Hepatocyte (in vitro differentiated cells): ENCODE results near the gene NEURL4. TPM values are rescaled to one million over a fixed set of nuclear protein-coding genes. Genes with fewer than 3 reads are reported as not detected.
"Not testable (repeated sequence)": the region's sequence is repeated elsewhere in the genome, so short reads cannot be mapped to it uniquely, and the experiment has no call there.

Experiments used
- DNase-seq: peaks from one replicate; pipeline ENCODE4 v3.0.0-alpha.2; 2016; ENCODE audit warnings: low spot score
- H2AFZ ChIP-seq: fragments of 200-600 bp; sonication (generic); 2 replicates; pipeline ENCODE4 v1.6.0; 2016; ENCODE audit warnings: antibody characterized with exemption, mild to moderate bottlenecking
- H3K27ac ChIP-seq: fragments of 200-600 bp; sonication (generic); 2 replicates; pipeline ENCODE4 v1.5.1; 2016; ENCODE audit warnings: mild to moderate bottlenecking
- H3K27me3 ChIP-seq: fragments of 200-600 bp; sonication (generic); 2 replicates; pipeline ENCODE4 v1.6.1; 2016
- H3K36me3 ChIP-seq: fragments of 200-600 bp; sonication (generic); replicated peaks from 2 replicates; pipeline ENCODE4 v1.5.1; 2016; ENCODE audit warnings: low read depth; ENCODE audit not compliant: insufficient read depth
- H3K4me1 ChIP-seq: fragments of 200-600 bp; sonication (generic); 2 replicates; pipeline ENCODE4 v1.5.1; 2016; ENCODE audit warnings: mild to moderate bottlenecking, moderate library complexity; ENCODE audit not compliant: insufficient read depth
- H3K4me2 ChIP-seq: fragments of 200-600 bp; sonication (generic); 2 replicates; pipeline ENCODE4 v1.6.0; 2016
- H3K4me3 ChIP-seq: fragments of 200-600 bp; sonication (generic); 2 replicates; pipeline ENCODE4 v1.5.1; 2016; ENCODE audit warnings: mild to moderate bottlenecking
- H3K79me2 ChIP-seq: fragments of 200-600 bp; sonication (generic); 2 replicates; pipeline ENCODE4 v1.6.0; 2017; ENCODE audit warnings: mild to moderate bottlenecking
- H3K9me2 ChIP-seq: fragments of 200-600 bp; sonication (generic); replicated peaks from 2 replicates; pipeline ENCODE4 v1.6.0; 2017; ENCODE audit warnings: mild to moderate bottlenecking; ENCODE audit not compliant: insufficient read depth
- H3K9me3 ChIP-seq: fragments of 200-600 bp; sonication (generic); 2 replicates; pipeline ENCODE4 v1.5.1; 2016; ENCODE audit warnings: low read depth, mild to moderate bottlenecking
- H4K20me1 ChIP-seq: fragments of 200-600 bp; sonication (generic); 2 replicates; pipeline ENCODE4 v1.6.0; 2016; ENCODE audit warnings: mild to moderate bottlenecking; ENCODE audit not compliant: insufficient read depth, poor library complexity, severe bottlenecking
- EZH2 ChIP-seq: fragments of 200-600 bp; sonication (generic); IDR thresholded peaks from 2 replicates; pipeline ENCODE4 v1.6.1; 2016; ENCODE audit warnings: antibody characterized with exemption, mild to moderate bottlenecking, borderline replicate concordance
- EZH2phosphoT487 ChIP-seq: fragments of 200-600 bp; sonication (generic); IDR thresholded peaks from one replicate; pipeline ENCODE4 v1.6.1; 2018; ENCODE audit warnings: antibody characterized with exemption, mild to moderate bottlenecking, low read depth, moderate library complexity; ENCODE audit not compliant: unreplicated experiment, severe bottlenecking
- WGBS: methylation state at CpG from one replicate; pipeline ENCODE4 v1.1.6; 2016; ENCODE audit warnings: low lambda C conversion rate; ENCODE audit errors: missing lambda C conversion rate; 5-methylcytosine and 5-hydroxymethylcytosine counted together
- polyA plus RNA-seq: library from polyadenylated mRNA; unstranded; fragments of >200 nt; fragmentation: Nextera tagmentation; extraction: Ambion mirVana; gene quantifications from 2 replicates; pipeline ENCODE4 v1.2.1, GENCODE V29; 2016
- total RNA-seq: library from RNA; depleted of rRNA; stranded (reverse); fragments of >200 nt; gene quantifications from 2 replicates; pipeline ENCODE4 v1.2.3, GENCODE V29; 2014
- TF ChIP-seq, protein P1 (sequence below): fragments of 200-600 bp; sonication (generic); IDR thresholded peaks from 2 replicates; pipeline ENCODE4 v1.5.1; 2016; ENCODE audit warnings: antibody characterized with exemption, mild to moderate bottlenecking; ENCODE audit not compliant: poor library complexity

Gene NEURL4
- total and polyA plus RNA-seq, 2 experiments from 2014 or later = 9.5 to 9.6 TPM

DNA sequence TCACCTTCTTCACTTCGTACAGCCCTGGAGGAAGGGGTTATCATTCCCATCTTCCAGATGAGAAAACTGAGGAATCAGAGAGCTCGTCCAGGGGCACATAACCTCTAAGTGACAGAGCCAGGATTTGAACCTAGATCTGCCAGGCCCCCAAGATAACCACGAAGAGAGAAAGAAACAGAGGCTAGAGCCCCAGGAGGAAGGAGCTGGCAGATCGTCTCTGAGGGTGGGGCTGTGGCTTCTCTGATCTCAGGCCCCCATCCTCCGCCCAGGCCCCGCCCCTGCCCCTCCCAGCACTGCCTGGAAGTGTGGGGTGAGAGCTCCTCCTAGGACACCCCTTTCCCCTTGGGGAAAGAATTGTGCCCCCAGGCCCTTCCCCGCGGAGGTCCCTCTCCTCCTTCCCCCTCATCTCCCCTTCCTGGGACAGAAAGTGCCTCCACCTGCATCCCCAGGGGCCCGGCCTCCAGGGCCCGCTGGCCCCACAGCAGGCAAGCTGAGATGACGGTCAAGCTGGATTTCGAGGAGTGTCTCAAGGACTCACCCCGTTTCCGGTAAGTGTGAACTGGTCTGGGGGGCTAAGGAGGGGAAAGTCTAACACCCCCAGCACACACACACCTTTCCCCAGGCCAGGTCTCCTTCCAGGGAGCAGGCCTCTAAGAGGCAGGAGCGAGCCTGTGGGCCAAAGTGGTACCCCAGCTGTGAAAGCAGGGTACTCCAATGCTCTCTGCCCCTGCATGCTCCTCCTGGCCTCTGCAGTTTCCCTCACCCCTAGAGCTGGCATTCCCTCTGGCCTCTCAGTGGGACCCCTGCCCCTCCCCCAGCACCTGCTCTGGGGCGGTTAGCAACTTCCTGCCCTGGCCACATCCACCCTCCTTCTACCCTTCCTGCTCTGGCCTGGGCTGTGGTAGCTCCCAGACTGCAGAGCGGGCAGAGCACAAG lies 7.4 kb upstream of the NEURL4 start, which contains the start of gene ACAP1:
Gene ACAP1 (plus strand): TSS at position 290 of the 936 bp plus-strand sequence. CDS start 206 bp downstream, at position 496.
- Histone ChIP-seq H3K4me1 (no peaks in the 10 kb centered on the region), H3K4me3 (no peak within 1 kb of the TSS), H4K20me1 (no peaks in the 10 kb centered on the region), H3K27ac (no peak within 1 kb of the TSS), H3K36me3 (no peaks in the 10 kb centered on the region), H2AFZ (no peak within 1 kb of the TSS), H3K9me3 (no peaks in the 10 kb centered on the region), H3K4me2 (no peak within 1 kb of the TSS), H3K79me2 (no peaks in the 10 kb centered on the region), H3K27me3 (no peaks in the 10 kb centered on the region), H3K9me2 (no peaks in the 10 kb centered on the region)
- WGBS = 65% methylated on average over 14 of the region's 17 CpGs
- no peak for DNase-seq
- TF ChIP-seq EZH2phosphoT487 (no peak), EZH2 (no peak)
- TF ChIP-seq, protein P1, sequence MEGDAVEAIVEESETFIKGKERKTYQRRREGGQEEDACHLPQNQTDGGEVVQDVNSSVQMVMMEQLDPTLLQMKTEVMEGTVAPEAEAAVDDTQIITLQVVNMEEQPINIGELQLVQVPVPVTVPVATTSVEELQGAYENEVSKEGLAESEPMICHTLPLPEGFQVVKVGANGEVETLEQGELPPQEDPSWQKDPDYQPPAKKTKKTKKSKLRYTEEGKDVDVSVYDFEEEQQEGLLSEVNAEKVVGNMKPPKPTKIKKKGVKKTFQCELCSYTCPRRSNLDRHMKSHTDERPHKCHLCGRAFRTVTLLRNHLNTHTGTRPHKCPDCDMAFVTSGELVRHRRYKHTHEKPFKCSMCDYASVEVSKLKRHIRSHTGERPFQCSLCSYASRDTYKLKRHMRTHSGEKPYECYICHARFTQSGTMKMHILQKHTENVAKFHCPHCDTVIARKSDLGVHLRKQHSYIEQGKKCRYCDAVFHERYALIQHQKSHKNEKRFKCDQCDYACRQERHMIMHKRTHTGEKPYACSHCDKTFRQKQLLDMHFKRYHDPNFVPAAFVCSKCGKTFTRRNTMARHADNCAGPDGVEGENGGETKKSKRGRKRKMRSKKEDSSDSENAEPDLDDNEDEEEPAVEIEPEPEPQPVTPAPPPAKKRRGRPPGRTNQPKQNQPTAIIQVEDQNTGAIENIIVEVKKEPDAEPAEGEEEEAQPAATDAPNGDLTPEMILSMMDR = no peak

DNA sequence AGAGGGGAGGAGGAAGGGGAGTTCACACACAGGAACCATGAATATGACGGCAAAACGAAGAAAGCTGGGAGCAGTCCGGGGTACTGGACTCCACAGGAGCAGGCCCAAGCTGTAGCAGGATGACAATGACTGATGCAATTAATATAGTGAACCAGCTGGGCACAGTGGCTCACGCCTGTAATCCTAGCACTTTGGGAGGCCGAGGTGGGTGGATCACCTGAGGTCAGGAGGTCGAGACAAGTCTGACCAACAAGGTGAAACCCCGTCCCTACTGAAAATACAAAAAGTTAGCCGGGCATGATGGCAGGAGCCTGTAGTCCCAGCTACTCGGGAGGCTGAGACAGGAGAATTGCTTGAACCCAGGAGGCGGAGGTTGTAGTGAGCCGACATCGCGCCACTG lies 6.6 kb upstream of the NEURL4 start:
- not testable (repeated sequence) for H3K9me3 ChIP-seq, H2AFZ ChIP-seq, H3K27me3 ChIP-seq, DNase-seq, H3K4me3 ChIP-seq, H3K4me2 ChIP-seq, H3K27ac ChIP-seq, H3K4me1 ChIP-seq, H3K79me2 ChIP-seq, H3K36me3 ChIP-seq, H4K20me1 ChIP-seq, H3K9me2 ChIP-seq
- 93% methylated on average over 13 of the region's 13 CpGs for WGBS

DNA sequence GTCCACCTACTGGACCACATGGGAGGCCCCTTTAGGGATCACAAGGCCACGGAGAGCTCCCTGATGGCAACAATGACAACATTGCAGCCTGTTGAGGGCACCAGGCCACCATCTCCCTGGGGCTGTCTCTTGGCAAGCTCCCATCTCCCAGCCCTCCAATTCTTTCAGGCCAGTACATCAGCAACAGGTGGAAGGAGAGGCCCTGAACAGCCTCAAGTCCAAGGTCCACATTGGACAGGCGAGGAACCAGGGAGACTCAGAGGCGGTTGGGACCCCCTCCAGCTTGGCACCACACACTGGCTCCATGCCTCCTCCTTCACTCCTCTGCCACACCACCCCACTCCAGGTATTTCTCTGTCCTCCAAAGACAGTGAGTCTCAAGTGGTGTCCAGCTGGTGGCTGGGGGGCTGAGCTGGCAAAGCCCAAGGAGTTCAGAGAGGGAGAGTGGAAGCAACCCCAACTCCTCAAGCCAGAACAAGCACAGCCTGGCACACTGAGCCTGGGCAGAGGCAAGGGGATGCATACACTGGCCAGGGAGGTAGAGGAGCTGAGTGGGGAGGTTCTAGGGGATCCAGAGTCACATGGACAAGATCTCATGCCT lies 5.9 kb upstream of the NEURL4 start:
- Histone ChIP-seq H2AFZ (no peak overlapping the region), H4K20me1 (no peaks in the 10 kb centered on the region), H3K4me2 (no peak overlapping the region), H3K79me2 (no peaks in the 10 kb centered on the region), H3K36me3 (no peaks in the 10 kb centered on the region), H3K27ac (no peak overlapping the region), H3K9me2 (no peaks in the 10 kb centered on the region), H3K4me1 (peaks cover 4% of the 10 kb centered on the region), H3K4me3 (no peak overlapping the region), H3K9me3 (no peaks in the 10 kb centered on the region), H3K27me3 (no peaks in the 10 kb centered on the region)
- TF ChIP-seq EZH2 = no peak
- TF ChIP-seq, protein P1 = no peak
- TF ChIP-seq EZH2phosphoT487 = no peak
- WGBS = 87% methylated on average over 3 of the region's 3 CpGs
- no peak for DNase-seq

DNA sequence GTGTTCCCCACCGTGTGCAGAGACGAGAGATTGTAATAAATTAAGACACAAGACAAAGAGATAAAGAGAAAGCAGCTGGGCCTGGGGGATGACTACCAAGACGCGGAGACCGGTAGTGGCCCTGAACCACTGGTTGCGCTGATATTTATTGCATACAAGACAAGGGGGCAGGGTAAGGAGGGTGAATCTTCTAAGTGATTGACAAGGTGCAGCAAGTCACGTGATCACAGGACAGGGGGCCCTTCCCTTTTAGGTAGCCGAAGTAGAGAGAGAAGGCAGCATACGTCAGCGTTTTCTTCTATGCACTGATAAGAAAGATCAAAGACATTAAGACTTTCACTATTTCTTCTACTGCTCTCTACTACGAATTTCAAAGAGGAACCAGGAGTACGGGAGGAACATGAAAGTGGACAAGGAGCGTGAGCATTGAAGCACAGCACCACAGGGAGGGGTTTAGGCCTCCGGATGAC lies 3.5 kb upstream of the NEURL4 start:
- not testable (repeated sequence) for H3K4me2 ChIP-seq, H3K36me3 ChIP-seq, H3K27me3 ChIP-seq, H4K20me1 ChIP-seq, H3K9me2 ChIP-seq, H3K4me3 ChIP-seq, H2AFZ ChIP-seq, H3K27ac ChIP-seq, H3K9me3 ChIP-seq, DNase-seq, H3K4me1 ChIP-seq
- H3K79me2 ChIP-seq = peaks cover 13% of the 10 kb centered on the region
- WGBS = 52% methylated on average over 14 of the region's 14 CpGs
